HepG2 (cell line): ENCODE measurements around the gene COPS6. TPM values are rescaled to one million over a fixed set of nuclear protein-coding genes. Genes with fewer than 3 reads are reported as not detected.

Source experiments
- ATAC-seq: fragments of 200-7000 bp; cut with Tn5 transposase; 3 replicates; pipeline ENCODE4 v1.9.1; 2020; ENCODE audit warnings: mild to moderate bottlenecking, moderate library complexity
- BruUV-seq: library from RNA; stranded (reverse); fragments of 400-500 nt; replicated peaks from 2 replicates; lab custom pipeline; 2021; lab: Mats Ljungman, UMichigan
- CTCF ChIA-PET: fragments of 300-600 bp; formaldehyde crosslinking; extraction: SDS; loops from one replicate; lab custom pipeline; 2021; ENCODE audit warnings: low total read pairs, inconsistent platforms, low intra/inter-chr PET ratio; lab: Yijun Ruan, JAX
- POLR2A ChIA-PET: fragments of 350-600 bp; sonication (Branson Sonifier 250); formaldehyde crosslinking; loops from one replicate; lab custom pipeline; 2020; ENCODE audit warnings: antibody characterized with exemption, inconsistent platforms; lab: Yijun Ruan, JAX
- DNase-seq: peaks from one replicate; pipeline ENCODE4 v3.0.0-alpha.2; 2015; ENCODE audit warnings: low spot score
- FAIRE-seq: peaks from 3 replicates; lab custom pipeline; 2011; peaks lifted over from hg19 to GRCh38; lab: Jason Lieb, UNC
- H2AFZ ChIP-seq: one replicate; pipeline ENCODE4 v1.6.1; 2011; ENCODE audit warnings: low read length, inconsistent platforms
- H3K27ac ChIP-seq: fragments of 300-600 bp; 3 replicates; pipeline ENCODE4 v1.8.0; 2011; ENCODE audit warnings: mixed run types, mild to moderate bottlenecking, mixed read lengths, low read length, inconsistent platforms; ENCODE audit not compliant: insufficient read depth; ENCODE audit errors: extremely low read length
- H3K27me3 ChIP-seq, 2 experiments: fragments of 200-600 bp in 1 of 2; 2 replicates in 1 of 2; 3 replicates in 1 of 2; pipeline versions ENCODE4 v1.6.0 to v1.8.0; 2011; ENCODE audit warnings: low read length in 2 of 2, mild to moderate bottlenecking in 2 of 2, moderate library complexity in 2 of 2, inconsistent platforms in 1 of 2; ENCODE audit not compliant: insufficient read depth in 2 of 2, control insufficient read depth in 1 of 2
- H3K36me3 ChIP-seq, 2 experiments: fragments of 200-600 bp in 1 of 2; replicated peaks in 1 of 2; 2 replicates in 1 of 2; 3 replicates in 1 of 2; pipeline versions ENCODE4 v1.5.1 to v1.8.0; 2011; ENCODE audit warnings: low read length in 2 of 2, inconsistent platforms in 1 of 2; ENCODE audit not compliant: insufficient read depth in 2 of 2, control insufficient read depth in 1 of 2
- H3K4me1 ChIP-seq: 2 replicates; pipeline ENCODE4 v1.5.1; 2012; ENCODE audit warnings: low read length, inconsistent platforms; ENCODE audit not compliant: insufficient read depth
- H3K4me2 ChIP-seq: 2 replicates; pipeline ENCODE4 v1.6.0; 2011; ENCODE audit warnings: low read depth, low read length, inconsistent platforms
- H3K4me3 ChIP-seq, 3 experiments: fragments of 200-600 bp in 1 of 3; sonication (generic), shearing (Covaris generic) in 1 of 3; replicated peaks in 1 of 3; 2 replicates each; pipeline ENCODE4 v1.5.1; 2011 to 2016; ENCODE audit warnings: low read length in 3 of 3, inconsistent platforms in 2 of 3, low read depth in 2 of 3, mild to moderate bottlenecking in 2 of 3, control low read depth in 1 of 3, mixed read lengths in 1 of 3; ENCODE audit not compliant: insufficient read depth in 1 of 3
- H3K79me2 ChIP-seq: one replicate; pipeline ENCODE4 v1.6.1; 2011; ENCODE audit warnings: low read length, inconsistent platforms; ENCODE audit not compliant: insufficient read depth
- H3K9ac ChIP-seq: 2 replicates; pipeline ENCODE4 v1.6.0; 2011; ENCODE audit warnings: mild to moderate bottlenecking, low read depth, low read length, inconsistent platforms; ENCODE audit not compliant: insufficient read depth
- H3K9me3 ChIP-seq: 2 replicates; pipeline ENCODE4 v1.5.1; 2012; ENCODE audit warnings: mild to moderate bottlenecking, low read length
- H4K20me1 ChIP-seq: 2 replicates; pipeline ENCODE4 v1.6.0; 2011; ENCODE audit warnings: inconsistent platforms, mild to moderate bottlenecking, low read length, moderate library complexity; ENCODE audit not compliant: insufficient read depth
- BCLAF1 ChIP-seq: fragments of 450-650 bp; IDR thresholded peaks from 2 replicates; pipeline ENCODE4 v1.6.1; 2017; ENCODE audit warnings: mild to moderate bottlenecking
- GATAD1 ChIP-seq: IDR thresholded peaks from 2 replicates; pipeline ENCODE4 v1.6.1; 2016; ENCODE audit warnings: missing genetic modification reagents, missing compliant biosample characterization
- HNF4A ChIP-seq: sonication (generic); formaldehyde crosslinking; IDR thresholded peaks from 2 replicates; pipeline ENCODE4 v1.4.0; 2020; ENCODE audit warnings: missing genetic modification reagents
- KDM3A ChIP-seq: IDR thresholded peaks from 2 replicates; pipeline ENCODE4 v1.6.1; 2018; ENCODE audit warnings: low read depth, missing compliant biosample characterization
- MLLT10 ChIP-seq: sonication (generic); formaldehyde crosslinking; IDR thresholded peaks from 2 replicates; pipeline ENCODE4 v1.4.0; 2020; ENCODE audit warnings: missing genetic modification reagents
- NCOA2 ChIP-seq: sonication (generic); formaldehyde crosslinking; IDR thresholded peaks from 2 replicates; pipeline ENCODE4 v1.8.0; 2022; ENCODE audit warnings: inconsistent platforms
- RAD21 ChIP-seq: fragments of 450-650 bp; formaldehyde crosslinking; IDR thresholded peaks from 2 replicates; pipeline ENCODE4 v1.5.0; 2020; ENCODE audit warnings: mild to moderate bottlenecking
- SKI ChIP-seq: fragments of 450-650 bp; IDR thresholded peaks from one replicate; pipeline ENCODE4 v1.6.1; 2018; ENCODE audit warnings: mild to moderate bottlenecking; ENCODE audit not compliant: partially characterized antibody
- TBP ChIP-seq: sonication (generic); formaldehyde crosslinking; IDR thresholded peaks from 2 replicates; pipeline ENCODE4 v1.5.0; 2020; ENCODE audit warnings: missing genetic modification reagents
- ZBTB39 ChIP-seq: sonication (generic); formaldehyde crosslinking; IDR thresholded peaks from 2 replicates; pipeline ENCODE4 v1.5.0; 2020; ENCODE audit warnings: missing genetic modification reagents
- ZNF510 ChIP-seq: sonication (generic); formaldehyde crosslinking; IDR thresholded peaks from 2 replicates; pipeline ENCODE4 v1.4.0; 2020; ENCODE audit warnings: low read depth, mild to moderate bottlenecking, missing genetic modification reagents
- ZNF512B ChIP-seq: sonication (generic); formaldehyde crosslinking; IDR thresholded peaks from 2 replicates; pipeline ENCODE4 v1.5.1; 2020; ENCODE audit warnings: missing genetic modification reagents, mild to moderate bottlenecking, borderline replicate concordance
- ZNF556 ChIP-seq: sonication (generic); formaldehyde crosslinking; IDR thresholded peaks from 2 replicates; pipeline ENCODE4 v1.4.0; 2020; ENCODE audit warnings: mild to moderate bottlenecking, missing genetic modification reagents, borderline replicate concordance
- ZNF780A ChIP-seq: sonication (generic); formaldehyde crosslinking; IDR thresholded peaks from 2 replicates; pipeline ENCODE4 v1.8.0; 2022; ENCODE audit warnings: mild to moderate bottlenecking, missing genetic modification reagents, moderate library complexity
- ZSCAN9 ChIP-seq: IDR thresholded peaks from 2 replicates; pipeline ENCODE4 v1.6.1; 2016; ENCODE audit warnings: borderline replicate concordance
- WGBS: methylation state at CpG from one replicate; pipeline ENCODE4 v1.1.6; 2017; ENCODE audit warnings: low lambda C conversion rate; 5-methylcytosine and 5-hydroxymethylcytosine counted together
- in situ Hi-C: cut with HindIII; loops from 2 replicates; pipeline ENCODE4 v1.10.0; 2017; ENCODE audit warnings: low pct_unique_long_range_greater_than_20kb; ENCODE audit not compliant: extremely low pct_ligation_motif_present
- intact Hi-C: fragments of 100-400 bp; cut with micrococcal nuclease; formaldehyde crosslinking; loops from one replicate; pipeline ENCODE4 v1.10.0; 2022; ENCODE audit not compliant: unreplicated experiment
- polyA plus RNA-seq, 8 experiments: library from polyadenylated mRNA; depleted of rRNA in 3 of 8; stranded (reverse) in 7 of 8; unstranded in 1 of 8; fragments of >200 nt; fragmentation: Illumina TruSeq in 4 of 8; extraction: Trizol in 4 of 8; gene quantifications; 2 replicates each; pipeline versions ENCODE4 v1.2.1 to v1.2.3, GENCODE V29; 2011 to 2016; ENCODE audit warnings: low read depth in 4 of 8, missing spikeins in 1 of 8, mixed read lengths in 1 of 8; ENCODE audit not compliant: insufficient read depth in 1 of 8
- total RNA-seq, 5 experiments: library from RNA; depleted of rRNA; stranded (reverse); fragments of >200 nt; fragmentation: Illumina TruSeq; extraction: Trizol; gene quantifications; 2 replicates each; pipeline ENCODE4 v1.2.3, GENCODE V29; 2016; ENCODE audit warnings: low read depth in 1 of 5
- TF ChIP-seq, protein P1 (sequence below): sonication (generic); formaldehyde crosslinking; IDR thresholded peaks from 2 replicates; pipeline ENCODE4 v1.5.0; 2020; ENCODE audit warnings: mild to moderate bottlenecking, missing genetic modification reagents, borderline replicate concordance

The COPS6 gene
- total and polyA plus RNA-seq, 2 of the 13 experiments (the other 11 are each of a cell fraction or from before 2014, with no cell fraction given), result 33.4 to 117 TPM

DNA sequence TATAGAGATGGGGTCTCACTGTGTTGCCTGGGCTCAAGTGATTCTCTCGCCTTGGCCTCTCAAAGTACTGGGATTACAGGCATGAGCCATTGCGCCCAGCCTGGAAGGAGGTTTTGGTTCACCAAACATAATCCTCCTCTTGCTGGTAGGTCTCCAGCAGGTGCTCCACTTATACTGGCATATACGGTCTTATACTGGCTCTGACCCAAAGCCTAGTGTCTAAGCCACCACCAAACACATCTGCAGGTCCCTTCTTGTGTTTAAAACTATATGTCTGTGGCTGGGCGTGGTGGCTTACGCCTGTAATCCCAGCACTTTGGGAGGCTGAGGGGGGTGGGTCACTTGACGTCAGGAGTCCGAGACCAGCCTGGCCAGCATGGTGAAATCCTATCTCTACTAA is 43.4 kb downstream of the COPS6 start:
- 55% methylated on average over 7 of the region's 7 CpGs for WGBS
- DNase-seq (no peak), FAIRE-seq (no peak), ATAC-seq (no peak)
- ChIA-PET POLR2A (interaction anchor here (1.0 to 1.7 kb wide), 3 partner anchors 17 to 85 kb away, joined by 3 to 6 read pairs (median 4); partner anchors contain the start of genes AP4M1 and LAMTOR4), CTCF (interaction anchor here (1.1 to 1.9 kb wide), 3 partner anchors 9 to 85 kb away, joined by 3 to 17 read pairs (median 3); no protein-coding TSS in a partner anchor)
- Histone ChIP-seq H2AFZ (no peak overlapping the region), H3K36me3 (no peaks in the 10 kb centered on the region), H3K9ac (no peak overlapping the region), H3K27ac (no peak overlapping the region), H3K4me2 (no peak overlapping the region; the same call in 1 of the 2 replicates), H3K79me2 (no peaks in the 10 kb centered on the region), H3K9me3 (no peaks in the 10 kb centered on the region), H4K20me1 (no peaks in the 10 kb centered on the region), H3K27me3 (no peaks in the 10 kb centered on the region), H3K4me3 (no peak overlapping the region), H3K4me1 (peaks cover 31% of the 10 kb centered on the region)
- in situ Hi-C loops (loop anchor here (5.0 kb wide), 1 partner anchor 80 kb away; no protein-coding TSS in a partner anchor), intact Hi-C loops (loop anchor here (2.0 kb wide), 1 partner anchor 85 kb away; no protein-coding TSS in a partner anchor)
- no TSS peak for BruUV-seq
- TF ChIP-seq SKI (no peak), NCOA2 (no peak), BCLAF1 (no peak), RAD21 (CRISPR knock-in tag) (no peak), ZSCAN9 (no peak), GATAD1 (CRISPR knock-in tag) (no peak), HNF4A (CRISPR knock-in tag) (no peak), TBP (CRISPR knock-in tag) (no peak), MLLT10 (no peak), ZNF780A (CRISPR knock-in tag) (no peak), ZNF512B (CRISPR knock-in tag) (no peak), ZNF556 (no peak), KDM3A (CRISPR knock-in tag) (no peak), ZNF510 (CRISPR knock-in tag) (no peak), ZBTB39 (CRISPR knock-in tag) (no peak)
- TF ChIP-seq, protein P1, sequence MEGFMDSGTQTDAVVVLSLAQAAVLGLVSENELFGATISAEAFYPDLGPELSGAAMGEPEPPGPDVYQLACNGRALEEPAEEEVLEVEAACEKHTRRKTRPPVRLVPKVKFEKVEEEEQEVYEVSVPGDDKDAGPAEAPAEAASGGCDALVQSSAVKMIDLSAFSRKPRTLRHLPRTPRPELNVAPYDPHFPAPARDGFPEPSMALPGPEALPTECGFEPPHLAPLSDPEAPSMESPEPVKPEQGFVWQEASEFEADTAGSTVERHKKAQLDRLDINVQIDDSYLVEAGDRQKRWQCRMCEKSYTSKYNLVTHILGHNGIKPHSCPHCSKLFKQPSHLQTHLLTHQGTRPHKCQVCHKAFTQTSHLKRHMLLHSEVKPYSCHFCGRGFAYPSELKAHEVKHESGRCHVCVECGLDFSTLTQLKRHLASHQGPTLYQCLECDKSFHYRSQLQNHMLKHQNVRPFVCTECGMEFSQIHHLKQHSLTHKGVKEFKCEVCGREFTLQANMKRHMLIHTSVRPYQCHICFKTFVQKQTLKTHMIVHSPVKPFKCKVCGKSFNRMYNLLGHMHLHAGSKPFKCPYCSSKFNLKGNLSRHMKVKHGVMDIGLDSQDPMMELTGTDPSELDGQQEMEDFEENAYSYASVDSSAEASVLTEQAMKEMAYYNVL (CRISPR knock-in tag), result no peak
